Inflammatory macrophage treated with lipopolysaccharide for 1 hour (primary cell): ENCODE results near the gene MYH7.

ENCODE experiments used
- DNase-seq, 2 donors: peaks; one replicate each; pipeline ENCODE4 v3.0.0-alpha.2; 2020 to 2022

MYH7 gene

GRCh38 chr14:23385642-23386265 lies 49.7 kb downstream of the MYH7 start:
- DNase-seq, result no peak

GRCh38 chr14:23385244-23385641 lies 50.2 kb downstream of the MYH7 start:
- no peak for DNase-seq

- DNase-seq, result no peak
Observed at GRCh38 chr14:23384364-23385080, 50.9 kb downstream of the MYH7 start.

GRCh38 chr14:23382731-23383440 lies 52.6 kb downstream of the MYH7 start:
- no peak for DNase-seq

- no peak for DNase-seq
Observed at GRCh38 chr14:23382276-23382675, 53.2 kb downstream of the MYH7 start.

GRCh38 chr14:23381871-23382270 lies 53.6 kb downstream of the MYH7 start:
- no peak for DNase-seq

- DNase-seq, result no peak
Observed at GRCh38 chr14:23380976-23381375, 54.5 kb downstream of the MYH7 start.

- DNase-seq, result no peak
Observed at GRCh38 chr14:23380197-23380914, 55.1 kb downstream of the MYH7 start.

GRCh38 chr14:23379366-23380196 lies 55.9 kb downstream of the MYH7 start:
- peak; percentile 7 to 45 for DNase-seq

GRCh38 chr14:23378612-23379220 lies 56.7 kb downstream of the MYH7 start:
- no peak for DNase-seq

GRCh38 chr14:23377573-23378563 lies 57.6 kb downstream of the MYH7 start:
- no peak for DNase-seq

GRCh38 chr14:23377198-23377550 lies 58.3 kb downstream of the MYH7 start:
- DNase-seq, result no peak

- DNase-seq, result no peak
Observed at GRCh38 chr14:23376482-23377197, 58.8 kb downstream of the MYH7 start, which contains the start of gene CMTM5. CMTM5 (plus strand) TSS chr14:23377046; CDS start chr14:23377252, 206 bp downstream.

- DNase-seq, result no peak
Observed at GRCh38 chr14:23375527-23376251, 59.8 kb downstream of the MYH7 start.

GRCh38 chr14:23373041-23373440 lies 62.4 kb downstream of the MYH7 start:
- no peak for DNase-seq

- DNase-seq, result no peak
Observed at GRCh38 chr14:23372509-23372908, 63.0 kb downstream of the MYH7 start, which contains the start of gene IL25. IL25 (plus strand) TSS chr14:23372809.

- no peak for DNase-seq
Observed at GRCh38 chr14:23371865-23372264, 63.6 kb downstream of the MYH7 start.

GRCh38 chr14:23370221-23370620 lies 65.2 kb downstream of the MYH7 start:
- DNase-seq, result no peak

GRCh38 chr14:23366426-23366921 lies 69.0 kb downstream of the MYH7 start:
- no peak for DNase-seq
